ENCODE results near the gene LMAN2L.

- TF ChIP-seq GABPA (IDR thresholded peaks at IDR 0.05 in 1 of 2, conservative IDR thresholded peaks at IDR 0.05 in 1 of 2) (no peak), CTCF (IDR thresholded peaks at IDR 0.05; ENCODE audit: low read depth, low read length, missing input control) (no peak), REST (IDR thresholded peaks at IDR 0.05) (no peak), JUND (IDR thresholded peaks at IDR 0.05) (no peak), FOXA2 (IDR thresholded peaks at IDR 0.05) (no peak), SP1 (IDR thresholded peaks at IDR 0.05) (no peak)
Observed at GRCh38 chr2:96683972-96684820, 55.7 kb downstream of the LMAN2L start.
